ENCODE measurements around the gene DOCK1. TPM values are rescaled to one million over a fixed set of nuclear protein-coding genes. Genes with fewer than 3 reads are reported as not detected.

Gene DOCK1
- total RNA-seq, 2 donors from 2014 or later: 41.2 to 56.0 TPM

DNA sequence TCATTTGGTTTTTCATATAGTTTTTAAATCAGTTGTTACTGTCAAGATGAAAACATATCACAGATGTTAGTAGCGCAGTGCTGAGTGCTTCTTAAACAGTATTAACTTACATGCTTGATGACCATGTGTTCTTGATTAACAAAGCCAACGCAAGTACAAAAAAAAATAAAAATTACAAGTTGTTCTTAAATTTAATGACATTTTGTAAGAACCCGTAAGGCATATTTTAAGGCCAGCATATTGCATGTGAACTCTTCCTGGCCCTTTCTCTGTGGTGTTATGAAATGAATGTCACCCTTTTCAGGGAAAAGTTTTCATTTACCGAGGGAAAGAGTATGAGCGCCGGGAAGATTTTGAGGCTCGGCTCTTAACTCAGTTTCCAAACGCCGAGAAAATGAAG is 503.5 kb downstream of the DOCK1 start:
- TF ChIP-seq POLR2AphosphoS5 (IDR thresholded peaks at IDR 0.05) (no peak), POLR2A (IDR thresholded peaks at IDR 0.05) (no peak)
- TF ChIP-seq, protein P1, sequence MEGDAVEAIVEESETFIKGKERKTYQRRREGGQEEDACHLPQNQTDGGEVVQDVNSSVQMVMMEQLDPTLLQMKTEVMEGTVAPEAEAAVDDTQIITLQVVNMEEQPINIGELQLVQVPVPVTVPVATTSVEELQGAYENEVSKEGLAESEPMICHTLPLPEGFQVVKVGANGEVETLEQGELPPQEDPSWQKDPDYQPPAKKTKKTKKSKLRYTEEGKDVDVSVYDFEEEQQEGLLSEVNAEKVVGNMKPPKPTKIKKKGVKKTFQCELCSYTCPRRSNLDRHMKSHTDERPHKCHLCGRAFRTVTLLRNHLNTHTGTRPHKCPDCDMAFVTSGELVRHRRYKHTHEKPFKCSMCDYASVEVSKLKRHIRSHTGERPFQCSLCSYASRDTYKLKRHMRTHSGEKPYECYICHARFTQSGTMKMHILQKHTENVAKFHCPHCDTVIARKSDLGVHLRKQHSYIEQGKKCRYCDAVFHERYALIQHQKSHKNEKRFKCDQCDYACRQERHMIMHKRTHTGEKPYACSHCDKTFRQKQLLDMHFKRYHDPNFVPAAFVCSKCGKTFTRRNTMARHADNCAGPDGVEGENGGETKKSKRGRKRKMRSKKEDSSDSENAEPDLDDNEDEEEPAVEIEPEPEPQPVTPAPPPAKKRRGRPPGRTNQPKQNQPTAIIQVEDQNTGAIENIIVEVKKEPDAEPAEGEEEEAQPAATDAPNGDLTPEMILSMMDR (IDR thresholded peaks at IDR 0.05): no peak
- intact Hi-C loops (cut with DNase I): no loop called here
- Histone ChIP-seq H3K27me3 (replicated peaks; ENCODE audit: insufficient read depth) (no peaks in the 10 kb centered on the region), H3K27ac (no peak overlapping the region), H3K9me3 (no peaks in the 10 kb centered on the region), H3K4me1 (replicated peaks) (no peaks in the 10 kb centered on the region), H3K4me3 (no peak overlapping the region), H3K36me3 (no peaks in the 10 kb centered on the region)
- WGBS: 66% methylated on average over 9 of the region's 9 CpGs
- DNase-seq (ENCODE audit: low spot score): no peak

DNA sequence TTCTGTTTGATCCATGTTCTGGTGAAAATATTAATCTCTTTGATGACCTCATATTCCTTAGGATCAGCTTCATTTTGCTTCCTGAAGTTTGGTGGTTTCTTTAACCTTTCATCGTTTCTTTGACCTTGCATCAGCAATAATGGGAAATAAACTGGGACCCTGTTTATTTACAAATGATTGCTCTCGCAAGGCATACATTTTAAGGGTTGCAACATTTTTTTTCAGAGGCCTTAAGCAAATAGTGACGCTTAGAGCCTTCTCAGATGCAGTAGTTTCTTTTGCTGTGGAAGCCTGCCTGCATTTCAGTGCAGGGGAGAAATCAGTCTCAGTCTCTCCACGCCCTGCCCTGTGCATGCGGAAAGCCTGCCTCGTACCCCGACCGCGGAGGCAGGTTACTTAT is 504.8 kb downstream of the DOCK1 start:
- no peaks in the 10 kb centered on the region for H3K36me3 ChIP-seq

DNA sequence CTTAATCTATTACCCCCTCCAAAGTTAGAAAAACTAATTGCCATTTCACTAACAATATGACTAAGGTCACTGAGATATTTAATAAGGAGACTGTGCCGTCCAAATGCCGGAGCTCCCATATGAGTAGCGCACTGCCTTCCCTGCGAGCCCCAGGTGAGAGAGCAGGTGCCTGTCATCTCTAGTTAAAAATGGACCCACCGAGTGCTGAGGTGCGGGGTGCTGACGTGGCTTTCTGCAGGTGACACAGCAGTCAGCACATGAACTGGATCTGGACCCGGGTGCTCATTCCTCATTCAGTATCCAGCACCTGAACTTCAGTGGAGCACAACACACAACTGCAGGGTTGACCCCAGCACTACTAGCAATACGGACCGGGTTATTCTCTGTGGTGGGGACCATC is 505.8 kb downstream of the DOCK1 start:
- Histone ChIP-seq H3K4me3 (no peak overlapping the region), H3K27ac (no peak overlapping the region), H3K27me3 (replicated peaks; ENCODE audit: insufficient read depth) (no peaks in the 10 kb centered on the region), H3K36me3 (no peaks in the 10 kb centered on the region), H3K4me1 (replicated peaks) (no peaks in the 10 kb centered on the region), H3K9me3 (no peaks in the 10 kb centered on the region)
- no peak for DNase-seq (ENCODE audit: low spot score)
- intact Hi-C loops (cut with DNase I): no loop called here
- 98% methylated on average over 9 of the region's 10 CpGs for WGBS
- no peak for TF ChIP-seq POLR2AphosphoS5 (IDR thresholded peaks at IDR 0.05)
- TF ChIP-seq POLR2A (IDR thresholded peaks at IDR 0.05): no peak
- TF ChIP-seq, protein P1 (IDR thresholded peaks at IDR 0.05): no peak

More for the DNA sequence above, 504.8 kb downstream of the DOCK1 start:
- Histone ChIP-seq H3K9me3 (no peaks in the 10 kb centered on the region), H3K4me1 (replicated peaks) (no peaks in the 10 kb centered on the region), H3K27ac (no peak overlapping the region), H3K4me3 (no peak overlapping the region), H3K27me3 (replicated peaks; ENCODE audit: insufficient read depth) (no peaks in the 10 kb centered on the region)
- WGBS: 84% methylated on average over 9 of the region's 9 CpGs
- DNase-seq (ENCODE audit: low spot score): no peak
- intact Hi-C loops (cut with DNase I): no loop called here
- TF ChIP-seq, protein P1 (IDR thresholded peaks at IDR 0.05): no peak
- TF ChIP-seq POLR2A (IDR thresholded peaks at IDR 0.05) (no peak), POLR2AphosphoS5 (IDR thresholded peaks at IDR 0.05) (no peak)

DNA sequence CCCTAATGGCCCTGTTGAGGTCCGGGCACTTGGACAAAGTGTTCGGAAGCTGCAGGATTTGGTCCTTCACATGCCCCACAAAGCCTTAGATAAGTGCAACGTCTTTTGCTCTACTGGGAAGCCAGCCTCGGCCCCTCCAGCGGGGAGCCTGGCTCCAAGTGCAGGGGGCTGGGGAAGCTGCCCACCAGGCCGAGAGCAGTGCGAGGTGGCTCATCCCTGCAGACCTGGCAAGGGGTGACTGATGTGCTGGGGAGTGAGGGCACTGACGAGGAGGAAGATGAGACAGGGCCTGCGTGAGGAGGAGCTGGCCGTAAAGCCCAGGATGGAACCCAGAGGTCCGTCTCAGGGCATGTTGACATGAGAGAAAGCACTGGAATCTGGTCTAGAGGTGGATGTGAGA is 508.1 kb downstream of the DOCK1 start:
- Histone ChIP-seq H3K27ac (no peak overlapping the region), H3K27me3 (replicated peaks; ENCODE audit: insufficient read depth) (no peaks in the 10 kb centered on the region), H3K36me3 (no peaks in the 10 kb centered on the region), H3K9me3 (no peaks in the 10 kb centered on the region), H3K4me3 (no peak overlapping the region), H3K4me1 (replicated peaks) (no peaks in the 10 kb centered on the region)
- intact Hi-C loops (cut with DNase I): no loop called here
- no peak for DNase-seq (ENCODE audit: low spot score)
- 93% methylated on average over 11 of the region's 11 CpGs for WGBS
- TF ChIP-seq POLR2A (IDR thresholded peaks at IDR 0.05): no peak
- TF ChIP-seq, protein P1 (IDR thresholded peaks at IDR 0.05): no peak
- no peak for TF ChIP-seq POLR2AphosphoS5 (IDR thresholded peaks at IDR 0.05)

DNA sequence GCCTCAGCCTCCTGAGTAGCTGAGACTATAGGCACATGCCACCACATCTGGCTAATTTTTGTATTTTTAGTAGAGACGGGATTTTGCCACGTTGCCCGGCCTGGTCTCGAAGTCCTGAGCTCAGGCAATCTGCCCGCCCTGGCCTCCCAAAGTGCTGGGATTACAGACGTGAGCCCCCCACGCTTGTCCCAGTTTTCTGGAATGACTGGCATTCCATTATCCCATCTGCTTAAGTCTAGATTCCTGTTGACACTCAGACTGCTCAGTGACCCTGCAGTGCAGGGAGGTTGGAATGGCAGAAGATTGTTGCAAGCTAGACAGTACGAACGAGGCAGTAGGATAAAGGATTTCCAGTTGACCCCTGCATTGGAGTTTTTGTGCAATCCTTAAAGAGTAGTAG is 508.8 kb downstream of the DOCK1 start:
- 88% methylated on average over 9 of the region's 9 CpGs for WGBS
- TF ChIP-seq POLR2AphosphoS5 (IDR thresholded peaks at IDR 0.05) (no peak), POLR2A (IDR thresholded peaks at IDR 0.05) (no peak)
- TF ChIP-seq, protein P1 (IDR thresholded peaks at IDR 0.05): no peak
- intact Hi-C loops (cut with DNase I): no loop called here

More for the DNA sequence above, 508.8 kb downstream of the DOCK1 start:
- H3K9me3 ChIP-seq: no peaks in the 10 kb centered on the region
- H3K4me1 ChIP-seq (replicated peaks): no peaks in the 10 kb centered on the region
- no peaks in the 10 kb centered on the region for H3K36me3 ChIP-seq
- H3K27me3 ChIP-seq (replicated peaks; ENCODE audit: insufficient read depth): no peaks in the 10 kb centered on the region
- H3K4me3 ChIP-seq: no peak overlapping the region
- no peak for DNase-seq (ENCODE audit: low spot score)
- H3K27ac ChIP-seq: no peak overlapping the region
